HUES6 (cell line): Measurements from ENCODE around the gene EIF4EBP2.
A peak's percentile ranks its signal among the peaks of the same experiment; 100 is the strongest.

Experiments
- H3K27ac ChIP-seq: 2 replicates; pipeline ENCODE4 v1.7.0; 2013; ENCODE audit warnings: low read depth, mild to moderate bottlenecking, low read length, inconsistent platforms
- H3K27me3 ChIP-seq: 2 replicates; pipeline ENCODE4 v1.6.1; 2013; ENCODE audit warnings: low read length; ENCODE audit not compliant: control insufficient read depth, insufficient read depth
- H3K36me3 ChIP-seq: 2 replicates; pipeline ENCODE4 v1.6.1; 2013; ENCODE audit warnings: low read length; ENCODE audit not compliant: control insufficient read depth, insufficient read depth
- H3K4me1 ChIP-seq: 2 replicates; pipeline ENCODE4 v1.6.1; 2013; ENCODE audit warnings: low read length; ENCODE audit not compliant: control insufficient read depth, insufficient read depth
- H3K4me3 ChIP-seq: 2 replicates; pipeline ENCODE4 v1.5.1; 2013; ENCODE audit warnings: low read depth, low read length
- H3K9ac ChIP-seq: one replicate; pipeline ENCODE4 v1.6.1; 2013; ENCODE audit warnings: mild to moderate bottlenecking, low read length
- H3K9me3 ChIP-seq: 2 replicates; pipeline ENCODE4 v1.6.1; 2013; ENCODE audit warnings: low read depth, low read length; ENCODE audit not compliant: control insufficient read depth, insufficient read depth

The EIF4EBP2 gene

GRCh38 chr10:70364772-70365091 is 39.2 kb upstream of the EIF4EBP2 start:
- Histone ChIP-seq H3K36me3 (no peaks in the 10 kb centered on the region), H3K9me3 (no peaks in the 10 kb centered on the region), H3K27ac (no peak overlapping the region), H3K27me3 (no peaks in the 10 kb centered on the region), H3K9ac (no peak overlapping the region), H3K4me1 (peaks cover 19% of the 10 kb centered on the region), H3K4me3 (0 out of 2 replicates have a peak overlapping the region, but pooled peaks have one; percentile 16)

DNA sequence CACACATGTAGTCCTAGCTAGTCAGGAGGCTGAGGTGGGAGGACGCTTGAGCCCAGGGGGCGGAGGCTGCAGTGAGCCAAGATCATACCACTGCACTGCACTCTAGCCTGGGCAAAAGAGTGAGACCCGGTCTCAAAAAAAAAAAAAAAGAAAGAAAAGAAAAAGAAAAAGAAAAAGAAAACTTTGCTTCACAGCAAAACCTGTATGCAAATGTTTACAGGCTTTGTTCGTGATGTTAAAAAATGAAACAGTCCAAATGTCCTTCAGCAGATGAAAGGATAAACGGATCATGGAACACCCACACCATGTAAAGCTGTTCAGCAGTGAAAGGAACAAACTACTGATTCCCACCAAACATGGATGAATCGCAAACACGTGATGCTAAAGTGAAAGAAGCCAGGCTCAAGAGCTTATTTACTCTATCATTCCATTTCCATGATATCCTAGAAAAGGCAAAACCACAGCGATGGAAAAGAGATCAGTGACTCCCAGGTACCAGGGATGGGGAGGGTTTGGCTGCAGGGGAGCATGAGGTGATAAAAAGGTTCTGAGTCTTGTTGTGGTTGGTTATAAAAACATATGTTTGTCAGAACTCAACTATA is 36.6 kb upstream of the EIF4EBP2 start:
- no peak overlapping the region for H3K9ac ChIP-seq
- H3K27ac ChIP-seq, result no peak overlapping the region
- H3K4me1 ChIP-seq, result peaks cover 19% of the 10 kb centered on the region

DNA sequence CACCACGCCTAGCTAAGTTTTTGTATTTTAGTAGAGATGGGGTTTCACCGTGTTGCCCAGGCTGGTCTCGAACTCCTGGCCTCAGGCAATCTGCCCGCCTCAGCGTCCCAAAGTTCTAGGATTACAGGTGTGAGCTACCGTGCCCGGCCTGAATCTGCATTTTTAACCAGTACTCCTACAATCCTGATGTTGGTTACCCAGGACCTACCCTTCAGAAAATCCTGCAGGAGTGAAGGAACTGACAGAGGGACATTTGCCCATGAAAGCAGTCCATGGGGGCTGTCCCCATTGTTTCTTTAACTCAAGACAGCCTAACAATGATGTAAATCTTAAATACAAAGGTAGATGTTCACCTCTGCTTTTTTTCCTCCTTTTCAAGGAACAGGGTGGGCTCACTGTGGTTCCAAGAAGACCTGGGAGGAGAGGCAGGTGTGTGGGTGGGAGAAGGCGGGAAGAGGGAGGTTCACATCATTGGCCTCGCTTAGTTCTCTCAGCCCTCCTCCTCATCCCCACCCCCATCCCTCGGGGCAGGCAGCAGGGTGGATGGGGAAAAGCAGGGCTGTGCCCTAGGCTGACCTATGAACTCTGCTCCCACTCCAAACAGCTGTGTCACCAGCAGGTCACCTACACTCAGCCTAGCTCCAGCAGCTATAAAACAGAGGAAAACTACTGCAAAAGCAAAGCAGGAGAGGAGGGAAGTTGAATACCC is 35.0 kb upstream of the EIF4EBP2 start:
- no peaks in the 10 kb centered on the region for H3K9me3 ChIP-seq
- H3K27me3 ChIP-seq, result no peaks in the 10 kb centered on the region
- 0 out of 2 replicates have a peak, but pooled peaks cover 5% of the 10 kb centered on the region for H3K36me3 ChIP-seq
- no peak overlapping the region for H3K27ac ChIP-seq
- H3K4me3 ChIP-seq, result no peak overlapping the region
- H3K9ac ChIP-seq, result no peak overlapping the region
- peaks cover 16% of the 10 kb centered on the region for H3K4me1 ChIP-seq

More for the DNA sequence above, 36.6 kb upstream of the EIF4EBP2 start:
- Histone ChIP-seq H3K9me3 (no peaks in the 10 kb centered on the region), H3K27me3 (no peaks in the 10 kb centered on the region), H3K4me3 (no peak overlapping the region), H3K36me3 (no peaks in the 10 kb centered on the region)

GRCh38 chr10:70369498-70370018 is 34.4 kb upstream of the EIF4EBP2 start:
- Histone ChIP-seq H3K36me3 (0 out of 2 replicates have a peak, but pooled peaks cover 8% of the 10 kb centered on the region), H3K4me3 (no peak overlapping the region), H3K9me3 (no peaks in the 10 kb centered on the region), H3K4me1 (peaks cover 11% of the 10 kb centered on the region), H3K27me3 (no peaks in the 10 kb centered on the region), H3K27ac (no peak overlapping the region), H3K9ac (no peak overlapping the region)

- Histone ChIP-seq H3K36me3 (peaks cover 19% of the 10 kb centered on the region; the same call in 1 of the 2 replicates), H3K27ac (no peak overlapping the region), H3K4me3 (no peak overlapping the region), H3K9ac (no peak overlapping the region), H3K27me3 (no peaks in the 10 kb centered on the region), H3K4me1 (peaks cover 18% of the 10 kb centered on the region), H3K9me3 (no peaks in the 10 kb centered on the region)
Observed at GRCh38 chr10:70370766-70371165, 33.2 kb upstream of the EIF4EBP2 start.

- H3K9ac ChIP-seq, result no peak overlapping the region
- no peaks in the 10 kb centered on the region for H3K9me3 ChIP-seq
- peaks cover 24% of the 10 kb centered on the region; the same call in 1 of the 2 replicates for H3K36me3 ChIP-seq
- H3K4me1 ChIP-seq, result peaks cover 21% of the 10 kb centered on the region
- H3K27ac ChIP-seq, result no peak overlapping the region
- no peaks in the 10 kb centered on the region for H3K27me3 ChIP-seq
- H3K4me3 ChIP-seq, result no peak overlapping the region
Observed at GRCh38 chr10:70371846-70372245, 32.1 kb upstream of the EIF4EBP2 start.

- Histone ChIP-seq H3K27ac (no peak overlapping the region), H3K27me3 (no peaks in the 10 kb centered on the region), H3K9ac (no peak overlapping the region), H3K4me1 (peaks cover 25% of the 10 kb centered on the region; the same call in 1 of the 2 replicates), H3K36me3 (peaks cover 24% of the 10 kb centered on the region; the same call in 1 of the 2 replicates), H3K4me3 (no peak overlapping the region), H3K9me3 (peaks cover 5% of the 10 kb centered on the region; the same call in 1 of the 2 replicates)
Observed at GRCh38 chr10:70374775-70375614, 28.9 kb upstream of the EIF4EBP2 start.

- Histone ChIP-seq H3K4me3 (no peak overlapping the region), H3K4me1 (peaks cover 33% of the 10 kb centered on the region), H3K9ac (no peak overlapping the region), H3K9me3 (peaks cover 5% of the 10 kb centered on the region; the same call in 1 of the 2 replicates), H3K27me3 (peaks cover 17% of the 10 kb centered on the region), H3K27ac (no peak overlapping the region), H3K36me3 (peaks cover 24% of the 10 kb centered on the region; the same call in 1 of the 2 replicates)
Observed at GRCh38 chr10:70376436-70377378, 27.2 kb upstream of the EIF4EBP2 start.

DNA sequence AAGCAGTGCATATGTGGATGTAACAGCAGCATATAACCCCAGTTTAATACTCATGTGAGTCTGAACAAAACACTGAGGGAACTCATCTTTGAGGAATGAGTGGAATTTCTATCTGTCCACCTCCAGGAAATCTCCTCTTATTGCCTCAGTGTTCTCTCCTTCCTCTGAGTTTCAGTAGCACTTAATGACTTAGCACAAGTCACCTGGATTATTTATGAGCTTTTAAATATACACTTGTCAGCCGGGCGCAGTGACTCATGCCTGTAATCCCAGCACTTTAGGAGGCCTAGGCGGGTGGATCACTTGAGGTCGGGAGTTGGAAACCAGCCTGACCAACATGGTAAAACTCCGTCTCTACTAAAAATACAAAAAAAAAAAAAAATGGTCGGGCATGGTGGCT is 25.8 kb upstream of the EIF4EBP2 start:
- peaks cover 5% of the 10 kb centered on the region; the same call in 1 of the 2 replicates for H3K9me3 ChIP-seq
- peaks cover 21% of the 10 kb centered on the region for H3K27me3 ChIP-seq
- H3K9ac ChIP-seq, result no peak overlapping the region
- no peak overlapping the region for H3K4me3 ChIP-seq
- no peak overlapping the region for H3K27ac ChIP-seq
- H3K4me1 ChIP-seq, result peaks cover 33% of the 10 kb centered on the region
- H3K36me3 ChIP-seq, result peaks cover 24% of the 10 kb centered on the region; the same call in 1 of the 2 replicates

GRCh38 chr10:70379581-70380176 is 24.3 kb upstream of the EIF4EBP2 start:
- no peak overlapping the region for H3K9ac ChIP-seq
- H3K4me3 ChIP-seq, result no peak overlapping the region

More at GRCh38 chr10:70379581-70380176, 24.3 kb upstream of the EIF4EBP2 start:
- Histone ChIP-seq H3K4me1 (peaks cover 33% of the 10 kb centered on the region), H3K27ac (no peak overlapping the region), H3K9me3 (peaks cover 5% of the 10 kb centered on the region; the same call in 1 of the 2 replicates), H3K27me3 (peaks cover 21% of the 10 kb centered on the region), H3K36me3 (peaks cover 15% of the 10 kb centered on the region; the same call in 1 of the 2 replicates)
